Activated naive CD4-positive, alpha-beta T cell treated with anti-CD3 and anti-CD28 coated beads, Interleukin-2, amount 50 U/mL, for 72 hours (primary cell): ENCODE data around the gene SPANXB1. TPM values are rescaled to one million over a fixed set of nuclear protein-coding genes. Genes with fewer than 3 reads are reported as not detected.
"Not testable (repeated sequence)": the region's sequence is repeated elsewhere in the genome, so short reads cannot be mapped to it uniquely, and the experiment has no call there.

Experiments used
- ATAC-seq, 2 donors: fragments of 150-1000 bp; cut with Tn5 transposase; 2 replicates each; pipeline ENCODE4 v1.10.0; 2021; ENCODE audit warnings: mild to moderate bottlenecking in 2 of 2, moderate library complexity in 2 of 2
- DNase-seq, 2 donors: peaks; one replicate each; pipeline ENCODE4 v3.0.0; 2021 to 2022; ENCODE audit warnings: low spot score in 2 of 2
- H3K27ac Mint-ChIP-seq, 2 donors: one replicate each; pipeline ENCODE4 v1.8.0; 2022; ENCODE audit warnings: mild to moderate bottlenecking in 2 of 2, mixed read lengths in 2 of 2
- H3K36me3 Mint-ChIP-seq, 2 donors: one replicate each; pipeline ENCODE4 v1.8.0; 2022; ENCODE audit warnings: mixed read lengths in 2 of 2
- H3K9me3 Mint-ChIP-seq, 2 donors: one replicate each; pipeline ENCODE4 v1.8.0; 2022; ENCODE audit warnings: mixed read lengths in 2 of 2
- total RNA-seq, 2 donors: library from RNA; stranded (reverse); gene quantifications; one replicate each; pipeline ENCODE4 v1.2.3, GENCODE V29; 2022

The SPANXB1 gene
- not detected for total RNA-seq

- peaks cover 7 to 10% of the 10 kb centered on the region in 2 donors for H3K9me3 Mint-ChIP-seq
- not testable (repeated sequence) for H3K27ac Mint-ChIP-seq, DNase-seq, H3K36me3 Mint-ChIP-seq, ATAC-seq
Observed at GRCh38 chrX:141002568-141002967, at the start of gene SPANXB1. Gene SPANXB1, plus strand, starts transcription at chrX:141002594. Its CDS starts 100 bp downstream, at chrX:141002694.

GRCh38 chrX:140967036-140967435 lies 35.4 kb upstream of the SPANXB1 start:
- ATAC-seq (no peak), DNase-seq (no peak)
- Mint-ChIP-seq H3K36me3 (no peaks in the 10 kb centered on the region), H3K9me3 (no peaks in the 10 kb centered on the region), H3K27ac (no peak overlapping the region)

- ATAC-seq = no peak
- no peaks in the 10 kb centered on the region for H3K9me3 Mint-ChIP-seq
- DNase-seq = no peak
- H3K27ac Mint-ChIP-seq = no peak overlapping the region
- no peaks in the 10 kb centered on the region for H3K36me3 Mint-ChIP-seq
Observed at GRCh38 chrX:140971099-140971795, 31.1 kb upstream of the SPANXB1 start.

GRCh38 chrX:140975472-140975871 lies 26.9 kb upstream of the SPANXB1 start:
- H3K9me3 Mint-ChIP-seq = no peaks in the 10 kb centered on the region

GRCh38 chrX:140980271-140980670 lies 22.1 kb upstream of the SPANXB1 start:
- DNase-seq (no peak), ATAC-seq (no peak)
- H3K9me3 Mint-ChIP-seq = no peaks in the 10 kb centered on the region
- H3K36me3 Mint-ChIP-seq = no peaks in the 10 kb centered on the region
- H3K27ac Mint-ChIP-seq = no peak overlapping the region

More at GRCh38 chrX:140975472-140975871, 26.9 kb upstream of the SPANXB1 start:
- no peak overlapping the region for H3K27ac Mint-ChIP-seq
- H3K36me3 Mint-ChIP-seq = no peaks in the 10 kb centered on the region
- ATAC-seq (no peak), DNase-seq (no peak)

GRCh38 chrX:140983730-140984129 lies 18.7 kb upstream of the SPANXB1 start:
- ATAC-seq (no peak), DNase-seq (no peak)
- H3K36me3 Mint-ChIP-seq = no peaks in the 10 kb centered on the region
- H3K9me3 Mint-ChIP-seq = peaks cover 0 to 3% of the 10 kb centered on the region in 2 donors
- no peak overlapping the region for H3K27ac Mint-ChIP-seq

- H3K27ac Mint-ChIP-seq, H3K36me3 Mint-ChIP-seq, DNase-seq, ATAC-seq: not testable (repeated sequence)
- peaks cover 7 to 10% of the 10 kb centered on the region in 2 donors for H3K9me3 Mint-ChIP-seq
Observed at GRCh38 chrX:141005243-141005642, 2.8 kb downstream of the SPANXB1 start.

- not testable (repeated sequence) for ATAC-seq, H3K36me3 Mint-ChIP-seq
Observed at GRCh38 chrX:141044246-141044645, 41.9 kb downstream of the SPANXB1 start.

GRCh38 chrX:141049878-141050277 lies 47.5 kb downstream of the SPANXB1 start:
- H3K36me3 Mint-ChIP-seq, H3K9me3 Mint-ChIP-seq, H3K27ac Mint-ChIP-seq, DNase-seq, ATAC-seq: not testable (repeated sequence)

More at GRCh38 chrX:141044246-141044645, 41.9 kb downstream of the SPANXB1 start:
- not testable (repeated sequence) for H3K27ac Mint-ChIP-seq, H3K9me3 Mint-ChIP-seq, DNase-seq

- not testable (repeated sequence) for DNase-seq, H3K9me3 Mint-ChIP-seq, H3K27ac Mint-ChIP-seq, H3K36me3 Mint-ChIP-seq, ATAC-seq
Observed at GRCh38 chrX:141052098-141052497, 49.7 kb downstream of the SPANXB1 start.

Other genes starting within 250 kb of the SPANXB1 start
- gene LDOC1, start 174.5 kb downstream of the SPANXB1 start, total RNA-seq = 1 to 10 TPM; 5.4 to 7.1 TPM
- not detected for gene SPANXC, start 239.9 kb downstream of the SPANXB1 start, total RNA-seq